Stimulated activated CD4-positive, alpha-beta T cell treated with anti-CD3 and anti-CD28 coated beads, Interleukin-12 subunit alpha, Interleukin-12 subunit beta, amount 100 ng/mL, for 48 hours (primary cell): Measurements from ENCODE around the gene PLPPR3.

Experiments
- DNase-seq, 3 donors: peaks; one replicate each; pipeline ENCODE4 v3.0.0-alpha.2; 2020; ENCODE audit warnings: low read depth in 2 of 3, low spot score in 1 of 3

Gene PLPPR3

GRCh38 chr19:810077-810855 is 11.5 kb downstream of the PLPPR3 start:
- no peak for DNase-seq

GRCh38 chr19:808423-808775 is 13.4 kb downstream of the PLPPR3 start:
- no peak for DNase-seq

- DNase-seq, result no peak
Observed at GRCh38 chr19:807627-808422, 13.9 kb downstream of the PLPPR3 start.

GRCh38 chr19:806815-807421 is 14.8 kb downstream of the PLPPR3 start:
- DNase-seq, result no peak

- no peak for DNase-seq
Observed at GRCh38 chr19:805600-806550, 15.9 kb downstream of the PLPPR3 start.

- no peak for DNase-seq
Observed at GRCh38 chr19:805166-805551, 16.6 kb downstream of the PLPPR3 start.

GRCh38 chr19:804419-805165 is 17.2 kb downstream of the PLPPR3 start:
- no peak for DNase-seq

- no peak for DNase-seq
Observed at GRCh38 chr19:803686-804418, 17.9 kb downstream of the PLPPR3 start.

GRCh38 chr19:803099-803561 is 18.6 kb downstream of the PLPPR3 start:
- no peak for DNase-seq

GRCh38 chr19:802498-803098 is 19.2 kb downstream of the PLPPR3 start:
- DNase-seq, result no peak

- no peak for DNase-seq
Observed at GRCh38 chr19:801861-802497, 19.8 kb downstream of the PLPPR3 start.

- no peak for DNase-seq
Observed at GRCh38 chr19:801030-801860, 20.5 kb downstream of the PLPPR3 start.

- no peak for DNase-seq
Observed at GRCh38 chr19:800360-801029, 21.3 kb downstream of the PLPPR3 start.

- DNase-seq, result no peak
Observed at GRCh38 chr19:799076-799881, 22.5 kb downstream of the PLPPR3 start.

GRCh38 chr19:798415-799075 is 23.2 kb downstream of the PLPPR3 start:
- no peak for DNase-seq
